Tibial nerve (tissue), 4 donors: ENCODE results near the gene MEFV.
"Not testable (repeated sequence)": the region's sequence is repeated elsewhere in the genome, so short reads cannot be mapped to it uniquely, and the experiment has no call there.

Experiments used
- CTCF ChIP-seq, 5 experiments: fragments of 200-600 bp in 3 of 5; fragments of 450-650 bp in 2 of 5; sonication (generic) in 3 of 5; IDR thresholded peaks; one replicate each; pipeline ENCODE4 v1.5.1; 2016 to 2019; ENCODE audit warnings: antibody characterized with exemption in 5 of 5, mild to moderate bottlenecking in 3 of 5, moderate library complexity in 2 of 5
- EP300 ChIP-seq, 2 donors: sonication (generic); formaldehyde crosslinking; IDR thresholded peaks; one replicate each; pipeline ENCODE4 v1.6.1; 2017; ENCODE audit warnings: antibody characterized with exemption in 2 of 2, mild to moderate bottlenecking in 1 of 2
- POLR2A ChIP-seq, 2 donors: fragments of 450-650 bp; IDR thresholded peaks; one replicate each; pipeline ENCODE4 v1.6.1; 2017; ENCODE audit warnings: antibody characterized with exemption in 2 of 2, mild to moderate bottlenecking in 2 of 2, moderate library complexity in 2 of 2

- TF ChIP-seq CTCF, EP300, POLR2A (IDR thresholded peaks at IDR 0.05): not testable (repeated sequence)
Observed at GRCh38 chr16:3271281-3271680, 14.8 kb upstream of the MEFV start.
